Measurements from ENCODE around the gene CNOT6.

CNOT6 gene

GRCh38 chr5:180625125-180625790 is 131.1 kb downstream of the CNOT6 start:
- DNase-seq: no peak

GRCh38 chr5:180625791-180626660 is 131.8 kb downstream of the CNOT6 start:
- DNase-seq: no peak

GRCh38 chr5:180626661-180627385 is 132.6 kb downstream of the CNOT6 start:
- no peak for DNase-seq

- DNase-seq: no peak
These were observed 133.4 kb downstream of the CNOT6 start for GRCh38 chr5:180627386-180628120.
